Activated CD4-positive, alpha-beta T cell treated with anti-CD3 and anti-CD28 coated beads, Interleukin-2, amount 10 ng/mL, durations not matched to agents 7 days and 5 days (primary cell): ENCODE results near the gene SEPTIN11. TPM values are rescaled to one million over a fixed set of nuclear protein-coding genes. Genes with fewer than 3 reads are reported as not detected.
"Not testable (repeated sequence)": the region's sequence is repeated elsewhere in the genome, so short reads cannot be mapped to it uniquely, and the experiment has no call there.

Source experiments
- CTCF ChIA-PET: fragments of 350-600 bp; sonication (Branson Sonifier 250); formaldehyde crosslinking; loops from one replicate; lab custom pipeline; 2021; ENCODE audit warnings: antibody characterized with exemption; lab: Charles Lee
- POLR2A ChIA-PET: fragments of 350-600 bp; sonication (Branson Sonifier 250); formaldehyde crosslinking; loops from one replicate; lab custom pipeline; 2021; ENCODE audit warnings: antibody characterized with exemption; lab: Charles Lee
- DNase-seq: peaks from one replicate; pipeline ENCODE4 v3.0.0-alpha.2; 2020
- H3K27ac Mint-ChIP-seq: one replicate; pipeline ENCODE4 v1.8.0; 2021; ENCODE audit warnings: mild to moderate bottlenecking, moderate library complexity, mixed read lengths
- H3K27me3 Mint-ChIP-seq: one replicate; pipeline ENCODE4 v1.8.0; 2021; ENCODE audit warnings: mixed read lengths
- H3K36me3 Mint-ChIP-seq: one replicate; pipeline ENCODE4 v1.8.0; 2021; ENCODE audit warnings: low read depth, mixed read lengths
- H3K4me1 Mint-ChIP-seq: one replicate; pipeline ENCODE4 v1.8.0; 2021; ENCODE audit warnings: mixed read lengths
- H3K4me3 Mint-ChIP-seq: one replicate; pipeline ENCODE4 v1.8.0; 2021; ENCODE audit warnings: mild to moderate bottlenecking, moderate library complexity, mixed read lengths
- H3K9me3 Mint-ChIP-seq: one replicate; pipeline ENCODE4 v1.8.0; 2021; ENCODE audit warnings: mixed read lengths
- total RNA-seq, 2 experiments: library from RNA; stranded (reverse); gene quantifications; one replicate each; pipeline ENCODE4 v1.2.3, GENCODE V29; 2021

The SEPTIN11 gene
- total RNA-seq, 2 experiments from 2014 or later: 23.4 to 24.5 TPM

GRCh38 chr4:76955182-76955581, 5.6 kb downstream of the SEPTIN11 start:
- Mint-ChIP-seq H3K36me3 (no peaks in the 10 kb centered on the region), H3K4me1 (peaks cover 12% of the 10 kb centered on the region), H3K27me3 (peaks cover 64% of the 10 kb centered on the region), H3K9me3 (no peaks in the 10 kb centered on the region), H3K27ac (no peak overlapping the region), H3K4me3 (no peak overlapping the region)
- CTCF ChIA-PET: no interaction called here
- DNase-seq: no peak
- POLR2A ChIA-PET: no interaction called here

- no peak for DNase-seq
- Mint-ChIP-seq H3K27me3 (peaks cover 54% of the 10 kb centered on the region), H3K9me3 (no peaks in the 10 kb centered on the region), H3K27ac (no peak overlapping the region), H3K4me3 (no peak overlapping the region), H3K4me1 (peaks cover 11% of the 10 kb centered on the region), H3K36me3 (no peaks in the 10 kb centered on the region)
- CTCF ChIA-PET: no interaction called here
- POLR2A ChIA-PET: no interaction called here
Measured at GRCh38 chr4:76957004-76957738, 7.6 kb downstream of the SEPTIN11 start.

- no peak for DNase-seq
- Mint-ChIP-seq H3K27me3 (peaks cover 45% of the 10 kb centered on the region), H3K4me1 (peaks cover 11% of the 10 kb centered on the region), H3K4me3 (no peak overlapping the region), H3K27ac (no peak overlapping the region), H3K36me3 (no peaks in the 10 kb centered on the region), H3K9me3 (peaks cover 3% of the 10 kb centered on the region)
- ChIA-PET CTCF (interaction anchor here (0.6 kb wide), 1 partner anchor 79 kb away, joined by 7 read pairs; no protein-coding TSS in a partner anchor), POLR2A (no interaction called here)
Measured at GRCh38 chr4:76958891-76959290, 9.3 kb downstream of the SEPTIN11 start.

GRCh38 chr4:76960014-76960413, 10.5 kb downstream of the SEPTIN11 start:
- no peak overlapping the region for H3K27ac Mint-ChIP-seq
- ChIA-PET CTCF (no interaction called here), POLR2A (interaction anchor here (0.7 kb wide), 1 partner anchor 1337 kb away, joined by 3 read pairs; no protein-coding TSS in a partner anchor)
- DNase-seq: no peak
- peaks cover 3% of the 10 kb centered on the region for H3K36me3 Mint-ChIP-seq
- H3K4me3 Mint-ChIP-seq: no peak overlapping the region
- H3K27me3 Mint-ChIP-seq: peaks cover 38% of the 10 kb centered on the region
- peaks cover 7% of the 10 kb centered on the region for H3K9me3 Mint-ChIP-seq
- peaks cover 11% of the 10 kb centered on the region for H3K4me1 Mint-ChIP-seq

GRCh38 chr4:76962406-76963130, 13.0 kb downstream of the SEPTIN11 start:
- CTCF ChIA-PET: no interaction called here
- peaks cover 11% of the 10 kb centered on the region for H3K4me1 Mint-ChIP-seq
- peaks cover 3% of the 10 kb centered on the region for H3K36me3 Mint-ChIP-seq
- POLR2A ChIA-PET: no interaction called here
- H3K27ac Mint-ChIP-seq: no peak overlapping the region
- H3K4me3 Mint-ChIP-seq: no peak overlapping the region
- H3K27me3 Mint-ChIP-seq: peaks cover 18% of the 10 kb centered on the region
- H3K9me3 Mint-ChIP-seq: peaks cover 7% of the 10 kb centered on the region
- no peak for DNase-seq

GRCh38 chr4:76963131-76963750, 13.7 kb downstream of the SEPTIN11 start:
- ChIA-PET CTCF (no interaction called here), POLR2A (no interaction called here)
- H3K36me3 Mint-ChIP-seq: peaks cover 3% of the 10 kb centered on the region
- peaks cover 11% of the 10 kb centered on the region for H3K4me1 Mint-ChIP-seq
- H3K4me3 Mint-ChIP-seq: no peak overlapping the region
- H3K27me3 Mint-ChIP-seq: peaks cover 18% of the 10 kb centered on the region
- DNase-seq: no peak
- no peak overlapping the region for H3K27ac Mint-ChIP-seq
- H3K9me3 Mint-ChIP-seq: peaks cover 7% of the 10 kb centered on the region

GRCh38 chr4:76963927-76964326, 14.4 kb downstream of the SEPTIN11 start:
- H3K4me3 Mint-ChIP-seq, CTCF ChIA-PET, H3K9me3 Mint-ChIP-seq, H3K27ac Mint-ChIP-seq, H3K36me3 Mint-ChIP-seq, DNase-seq, POLR2A ChIA-PET: not testable (repeated sequence)
- Mint-ChIP-seq H3K27me3 (peaks cover 18% of the 10 kb centered on the region), H3K4me1 (peaks cover 11% of the 10 kb centered on the region)

GRCh38 chr4:76964769-76965168, 15.2 kb downstream of the SEPTIN11 start:
- no peak overlapping the region for H3K27ac Mint-ChIP-seq
- peaks cover 9% of the 10 kb centered on the region for H3K9me3 Mint-ChIP-seq
- H3K36me3 Mint-ChIP-seq: peaks cover 3% of the 10 kb centered on the region
- peaks cover 15% of the 10 kb centered on the region for H3K27me3 Mint-ChIP-seq
- no peak for DNase-seq
- ChIA-PET CTCF (interaction anchor here (0.5 kb wide), 1 partner anchor 902 kb away, joined by 3 read pairs; no protein-coding TSS in a partner anchor), POLR2A (no interaction called here)
- no peak overlapping the region for H3K4me3 Mint-ChIP-seq
- peaks cover 9% of the 10 kb centered on the region for H3K4me1 Mint-ChIP-seq

- H3K9me3 Mint-ChIP-seq: peaks cover 9% of the 10 kb centered on the region
- peaks cover 15% of the 10 kb centered on the region for H3K27me3 Mint-ChIP-seq
- peaks cover 3% of the 10 kb centered on the region for H3K36me3 Mint-ChIP-seq
- DNase-seq: no peak
- ChIA-PET POLR2A (no interaction called here), CTCF (interaction anchor here (0.6 to 1.2 kb wide), 3 partner anchors 10 to 847 kb away, joined by 3 to 7 read pairs (median 5); no protein-coding TSS in a partner anchor)
- no peak overlapping the region for H3K27ac Mint-ChIP-seq
- H3K4me3 Mint-ChIP-seq: no peak overlapping the region
- H3K4me1 Mint-ChIP-seq: no peaks in the 10 kb centered on the region
Measured at GRCh38 chr4:76965866-76966579, 16.5 kb downstream of the SEPTIN11 start.

GRCh38 chr4:76968937-76969336, 19.4 kb downstream of the SEPTIN11 start:
- H3K27me3 Mint-ChIP-seq: peaks cover 6% of the 10 kb centered on the region
- H3K36me3 Mint-ChIP-seq: peaks cover 3% of the 10 kb centered on the region
- H3K27ac Mint-ChIP-seq: no peak overlapping the region
- no peak overlapping the region for H3K4me3 Mint-ChIP-seq
- H3K9me3 Mint-ChIP-seq: peaks cover 5% of the 10 kb centered on the region
- DNase-seq: no peak
- CTCF ChIA-PET: no interaction called here
- POLR2A ChIA-PET: no interaction called here
- H3K4me1 Mint-ChIP-seq: no peaks in the 10 kb centered on the region

GRCh38 chr4:76969495-76969894, 19.9 kb downstream of the SEPTIN11 start:
- ChIA-PET CTCF (no interaction called here), POLR2A (no interaction called here)
- H3K27me3 Mint-ChIP-seq: peaks cover 4% of the 10 kb centered on the region
- H3K4me1 Mint-ChIP-seq: no peaks in the 10 kb centered on the region
- H3K9me3 Mint-ChIP-seq: peaks cover 2% of the 10 kb centered on the region
- no peak for DNase-seq
- H3K27ac Mint-ChIP-seq: no peak overlapping the region
- H3K36me3 Mint-ChIP-seq: no peaks in the 10 kb centered on the region
- no peak overlapping the region for H3K4me3 Mint-ChIP-seq

- H3K27me3 Mint-ChIP-seq: peaks cover 4% of the 10 kb centered on the region
- no peak overlapping the region for H3K27ac Mint-ChIP-seq
- no peaks in the 10 kb centered on the region for H3K4me1 Mint-ChIP-seq
- H3K9me3 Mint-ChIP-seq: peaks cover 2% of the 10 kb centered on the region
- no peak for DNase-seq
- ChIA-PET POLR2A (no interaction called here), CTCF (interaction anchor here (1.0 kb wide), 1 partner anchor 24 kb away, joined by 3 read pairs; no protein-coding TSS in a partner anchor)
- no peak overlapping the region for H3K4me3 Mint-ChIP-seq
- H3K36me3 Mint-ChIP-seq: no peaks in the 10 kb centered on the region
Measured at GRCh38 chr4:76969941-76970529, 20.5 kb downstream of the SEPTIN11 start.
